Measurements from ENCODE around the gene KCNQ1. TPM values are rescaled to one million over a fixed set of nuclear protein-coding genes. Genes with fewer than 3 reads are reported as not detected.

The KCNQ1 gene
- polyA plus RNA-seq, 1 donor (not counting 4 experiments of a cell fraction or from before 2014, with no cell fraction given), result not detected

DNA sequence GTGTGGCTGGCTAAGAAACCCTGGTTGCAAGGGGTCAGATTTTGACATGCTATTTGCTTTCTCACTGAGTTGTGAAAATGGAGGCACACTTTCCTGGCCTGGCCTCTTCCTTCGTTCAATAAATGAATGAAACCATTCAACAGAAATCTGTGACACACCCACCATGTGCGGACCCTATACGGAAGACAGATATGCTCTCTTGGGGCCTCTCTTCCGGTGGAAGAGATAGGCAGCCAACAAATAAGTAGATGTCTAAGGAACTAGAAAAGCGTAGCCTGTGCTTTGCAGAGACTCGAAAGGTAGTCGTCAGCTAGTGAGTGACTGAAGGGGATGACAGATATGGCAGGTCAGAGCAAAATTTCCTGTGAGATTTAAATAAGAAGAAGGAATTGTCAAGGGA lies 249.7 kb downstream of the KCNQ1 start:
- dilution Hi-C loops (cut with MboI; ENCODE audit: extremely low pct_ligation_motif_present, low sequenced_read_pairs), result no loop called here
- Histone ChIP-seq H3K27ac (ENCODE audit: control insufficient read depth, insufficient read depth, low read length) (no peak overlapping the region), H3K9ac (ENCODE audit: control insufficient read depth, extremely low read depth, insufficient read depth, low read length) (no peak overlapping the region), H3K4me2 (ENCODE audit: control insufficient read depth, extremely low read depth, insufficient read depth, low read depth, low read length) (no peak overlapping the region), H3K9me1 (ENCODE audit: control insufficient read depth, extremely low read depth, insufficient read depth, low read length) (no peaks in the 10 kb centered on the region), H3K79me2 (ENCODE audit: control insufficient read depth, insufficient read depth, low read length) (peaks cover 31% of the 10 kb centered on the region), H3K4me1 (ENCODE audit: control insufficient read depth, extremely low read depth, insufficient read depth, low read length) (peaks cover 7% of the 10 kb centered on the region), H3K9me3 (ENCODE audit: control insufficient read depth, low read depth, low read length) (no peaks in the 10 kb centered on the region), H4K20me1 (ENCODE audit: control insufficient read depth, extremely low read depth, insufficient read depth, low read length) (no peaks in the 10 kb centered on the region), H3K4me3 (ENCODE audit: control insufficient read depth in 2 of 3, extremely low read depth in 1 of 3, insufficient read depth in 2 of 3, low read depth in 1 of 3, low read length in 3 of 3) (no peak overlapping the region), H3K36me3 (ENCODE audit: control insufficient read depth in 2 of 2, extremely low read depth in 1 of 2, insufficient read depth in 2 of 2, low read length in 2 of 2) (no peaks in the 10 kb centered on the region), H2AFZ (ENCODE audit: control insufficient read depth, low read length) (no peak overlapping the region), H3K27me3 (ENCODE audit: control insufficient read depth, extremely low read depth, insufficient read depth, low read length) (no peaks in the 10 kb centered on the region)
- TF ChIP-seq, protein P1, sequence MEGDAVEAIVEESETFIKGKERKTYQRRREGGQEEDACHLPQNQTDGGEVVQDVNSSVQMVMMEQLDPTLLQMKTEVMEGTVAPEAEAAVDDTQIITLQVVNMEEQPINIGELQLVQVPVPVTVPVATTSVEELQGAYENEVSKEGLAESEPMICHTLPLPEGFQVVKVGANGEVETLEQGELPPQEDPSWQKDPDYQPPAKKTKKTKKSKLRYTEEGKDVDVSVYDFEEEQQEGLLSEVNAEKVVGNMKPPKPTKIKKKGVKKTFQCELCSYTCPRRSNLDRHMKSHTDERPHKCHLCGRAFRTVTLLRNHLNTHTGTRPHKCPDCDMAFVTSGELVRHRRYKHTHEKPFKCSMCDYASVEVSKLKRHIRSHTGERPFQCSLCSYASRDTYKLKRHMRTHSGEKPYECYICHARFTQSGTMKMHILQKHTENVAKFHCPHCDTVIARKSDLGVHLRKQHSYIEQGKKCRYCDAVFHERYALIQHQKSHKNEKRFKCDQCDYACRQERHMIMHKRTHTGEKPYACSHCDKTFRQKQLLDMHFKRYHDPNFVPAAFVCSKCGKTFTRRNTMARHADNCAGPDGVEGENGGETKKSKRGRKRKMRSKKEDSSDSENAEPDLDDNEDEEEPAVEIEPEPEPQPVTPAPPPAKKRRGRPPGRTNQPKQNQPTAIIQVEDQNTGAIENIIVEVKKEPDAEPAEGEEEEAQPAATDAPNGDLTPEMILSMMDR (optimal IDR thresholded peaks at IDR 0.05 in 1 of 3, IDR thresholded peaks at IDR 0.05 in 1 of 3, conservative IDR thresholded peaks at IDR 0.05 in 1 of 3; ENCODE audit: extremely low read depth in 1 of 3, insufficient read depth in 2 of 3, low read length in 3 of 3), result no peak
- TF ChIP-seq EZH2 (IDR thresholded peaks at IDR 0.05; ENCODE audit: low read length), result no peak
- no peak for DNase-seq (ENCODE audit: low read depth, low spot score)
- FAIRE-seq, result no peak

DNA sequence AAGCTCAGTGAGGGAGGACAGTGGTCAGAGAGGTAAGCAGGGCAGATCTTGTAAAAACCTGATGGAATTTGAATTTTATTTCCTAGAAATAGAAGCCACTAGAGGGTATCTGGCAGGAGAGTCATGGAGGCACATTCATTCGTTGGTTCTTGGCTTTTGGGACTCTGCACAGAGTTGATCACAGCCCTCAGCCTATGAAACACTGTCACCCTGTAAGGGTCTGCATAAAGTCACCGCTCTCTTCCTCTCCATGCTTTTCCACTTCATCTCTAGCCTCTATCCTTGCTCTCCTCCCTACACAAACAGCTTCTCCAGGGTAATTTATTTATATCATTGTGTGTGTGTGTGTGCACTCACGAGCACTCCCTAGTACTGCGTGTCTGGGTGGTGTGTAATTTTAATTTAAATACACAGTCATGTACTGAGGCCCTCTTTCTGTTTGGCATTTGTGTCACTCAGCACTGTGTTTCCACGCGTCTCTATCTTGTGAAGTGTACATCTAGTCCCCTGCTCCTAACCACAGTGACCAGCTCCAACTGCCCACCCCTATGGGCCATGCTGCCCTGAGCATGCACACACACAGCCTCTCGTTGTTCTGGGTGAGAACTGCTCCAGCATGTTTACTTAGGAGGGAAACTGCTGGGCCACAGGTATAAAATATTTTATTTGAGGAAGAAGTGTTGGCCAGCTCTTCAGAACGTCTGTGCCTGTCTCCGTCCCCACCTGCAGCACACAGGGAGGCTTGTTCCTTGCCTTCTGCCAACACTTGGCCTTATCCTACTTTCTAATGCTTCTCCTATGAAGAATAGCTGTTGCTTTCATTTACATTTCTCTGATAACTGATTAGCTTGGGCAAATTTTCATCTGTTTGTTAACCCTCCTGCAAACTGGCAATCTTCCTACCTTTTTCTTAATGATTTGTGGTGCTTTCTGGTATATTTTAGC lies 250.5 kb downstream of the KCNQ1 start:
- no peak for TF ChIP-seq EZH2 (IDR thresholded peaks at IDR 0.05; ENCODE audit: low read length)
- TF ChIP-seq, protein P1 (optimal IDR thresholded peaks at IDR 0.05 in 1 of 3, IDR thresholded peaks at IDR 0.05 in 1 of 3, conservative IDR thresholded peaks at IDR 0.05 in 1 of 3; ENCODE audit: extremely low read depth in 1 of 3, insufficient read depth in 2 of 3, low read length in 3 of 3), result no peak
- Histone ChIP-seq H3K79me2 (ENCODE audit: control insufficient read depth, insufficient read depth, low read length) (peaks cover 31% of the 10 kb centered on the region), H4K20me1 (ENCODE audit: control insufficient read depth, extremely low read depth, insufficient read depth, low read length) (no peaks in the 10 kb centered on the region), H3K4me3 (ENCODE audit: control insufficient read depth in 2 of 3, extremely low read depth in 1 of 3, insufficient read depth in 2 of 3, low read depth in 1 of 3, low read length in 3 of 3) (no peak overlapping the region), H3K27me3 (ENCODE audit: control insufficient read depth, extremely low read depth, insufficient read depth, low read length) (no peaks in the 10 kb centered on the region), H3K4me2 (ENCODE audit: control insufficient read depth, extremely low read depth, insufficient read depth, low read depth, low read length) (no peak overlapping the region), H3K36me3 (ENCODE audit: control insufficient read depth in 2 of 2, extremely low read depth in 1 of 2, insufficient read depth in 2 of 2, low read length in 2 of 2) (no peaks in the 10 kb centered on the region), H2AFZ (ENCODE audit: control insufficient read depth, low read length) (no peak overlapping the region), H3K9me3 (ENCODE audit: control insufficient read depth, low read depth, low read length) (no peaks in the 10 kb centered on the region), H3K9ac (ENCODE audit: control insufficient read depth, extremely low read depth, insufficient read depth, low read length) (no peak overlapping the region), H3K4me1 (ENCODE audit: control insufficient read depth, extremely low read depth, insufficient read depth, low read length) (peaks cover 7% of the 10 kb centered on the region), H3K27ac (ENCODE audit: control insufficient read depth, insufficient read depth, low read length) (no peak overlapping the region), H3K9me1 (ENCODE audit: control insufficient read depth, extremely low read depth, insufficient read depth, low read length) (no peaks in the 10 kb centered on the region)
- DNase-seq (ENCODE audit: low read depth, low spot score), result no peak
- dilution Hi-C loops (cut with MboI; ENCODE audit: extremely low pct_ligation_motif_present, low sequenced_read_pairs), result no loop called here
- FAIRE-seq, result no peak

Measured in keratinocyte (primary cell).